Breast epithelium (tissue), 4 donors: ENCODE results near the gene HAPLN2. TPM values are rescaled to one million over a fixed set of nuclear protein-coding genes. Genes with fewer than 3 reads are reported as not detected.

Source experiments
- DNase-seq, 2 donors: peaks; one replicate each; pipeline ENCODE4 v3.0.0-alpha.2; 2019; ENCODE audit warnings: low spot score in 2 of 2
- H3K27ac ChIP-seq, 2 donors: fragments of 200-600 bp; sonication (generic) in 1 of 2; one replicate each; pipeline ENCODE4 v1.5.1; 2016 to 2019; ENCODE audit warnings: mild to moderate bottlenecking in 1 of 2
- H3K27me3 ChIP-seq, 2 donors: fragments of 200-600 bp; sonication (generic) in 1 of 2; one replicate each; pipeline versions ENCODE4 v1.5.1 to v1.6.0; 2017 to 2019; ENCODE audit warnings: control low read depth in 1 of 2, mild to moderate bottlenecking in 1 of 2
- H3K36me3 ChIP-seq: fragments of 200-600 bp; one replicate; pipeline ENCODE4 v1.5.1; 2019
- H3K4me1 ChIP-seq, 2 donors: fragments of 200-600 bp; sonication (generic); one replicate each; pipeline ENCODE4 v1.5.1; 2016 to 2019; ENCODE audit warnings: control low read depth in 1 of 2
- H3K4me3 ChIP-seq, 3 donors: fragments of 200-600 bp; sonication (generic); 1 replicate in 2 of 3; 2 replicates in 1 of 3; pipeline ENCODE4 v1.5.1; 2016 to 2019; ENCODE audit warnings: mild to moderate bottlenecking in 3 of 3, moderate library complexity in 2 of 3
- H3K9me3 ChIP-seq, 2 donors: fragments of 200-600 bp; sonication (generic) in 1 of 2; one replicate each; pipeline ENCODE4 v1.5.1; 2016 to 2019; ENCODE audit warnings: control low read depth in 1 of 2
- POLR2A ChIP-seq: fragments of 450-650 bp; IDR thresholded peaks from one replicate; pipeline ENCODE4 v1.6.1; 2016; ENCODE audit warnings: antibody characterized with exemption, mild to moderate bottlenecking, moderate library complexity
- POLR2AphosphoS5 ChIP-seq, 3 donors: sonication (generic); formaldehyde crosslinking; IDR thresholded peaks; one replicate each; pipeline ENCODE4 v1.6.1; 2017; ENCODE audit warnings: antibody characterized with exemption in 3 of 3
- intact Hi-C: fragments of 100-400 bp; cut with DNase I; formaldehyde crosslinking; loops from one replicate; pipeline ENCODE4 v1.15.1; 2023; ENCODE audit warnings: low total_unique reads
- total RNA-seq, 3 donors: library from RNA; depleted of rRNA; stranded (reverse); fragments of >200 nt; gene quantifications; one replicate each; pipeline ENCODE4 v1.1.0, GENCODE V29; 2016
- TF ChIP-seq, protein P1 (sequence below), 3 donors: fragments of 450-650 bp; IDR thresholded peaks; one replicate each; pipeline ENCODE4 v1.5.1; 2016 to 2017; ENCODE audit warnings: antibody characterized with exemption in 3 of 3, mild to moderate bottlenecking in 3 of 3, moderate library complexity in 3 of 3

Gene HAPLN2
- total RNA-seq, 3 donors from 2014 or later, result not detected

DNA sequence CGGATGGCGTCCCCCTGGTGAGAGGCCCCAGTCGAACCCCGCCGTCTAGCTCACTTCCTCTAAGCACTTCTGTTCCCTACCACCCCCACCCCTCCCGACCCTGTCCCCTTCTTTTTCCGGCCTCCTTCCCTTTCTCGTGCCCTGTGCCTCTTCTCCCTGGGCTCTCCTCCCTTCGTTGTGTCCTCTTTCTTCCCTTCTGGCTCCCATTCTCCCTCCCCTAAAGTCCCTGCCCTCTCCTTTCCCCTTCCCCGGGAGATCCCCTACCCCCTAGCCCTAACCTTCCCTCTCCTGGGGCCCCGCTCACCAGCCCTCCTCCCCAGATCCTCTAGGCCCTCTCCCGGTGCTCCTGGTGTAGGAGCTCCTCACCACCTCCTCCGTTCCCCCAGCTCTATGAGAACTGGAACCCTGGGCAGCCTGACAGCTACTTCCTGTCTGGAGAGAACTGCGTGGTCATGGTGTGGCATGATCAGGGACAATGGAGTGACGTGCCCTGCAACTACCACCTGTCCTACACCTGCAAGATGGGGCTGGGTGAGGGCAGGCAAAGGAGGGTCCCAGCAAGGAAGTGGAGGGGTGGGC lies 38.6 kb downstream of the HAPLN2 start:
- Histone ChIP-seq H3K27ac (no peak overlapping the region), H3K4me1 (peaks cover 12 to 41% of the 10 kb centered on the region in 2 donors), H3K27me3 (no peaks in the 10 kb centered on the region), H3K9me3 (no peaks in the 10 kb centered on the region), H3K36me3 (no peaks in the 10 kb centered on the region), H3K4me3 (peak overlapping the region in 1 of 3 donors; percentile 54)
- DNase-seq, result no peak
- TF ChIP-seq POLR2A (no peak), POLR2AphosphoS5 (IDR thresholded peaks at IDR 0.05) (no peak)
- TF ChIP-seq, protein P1, sequence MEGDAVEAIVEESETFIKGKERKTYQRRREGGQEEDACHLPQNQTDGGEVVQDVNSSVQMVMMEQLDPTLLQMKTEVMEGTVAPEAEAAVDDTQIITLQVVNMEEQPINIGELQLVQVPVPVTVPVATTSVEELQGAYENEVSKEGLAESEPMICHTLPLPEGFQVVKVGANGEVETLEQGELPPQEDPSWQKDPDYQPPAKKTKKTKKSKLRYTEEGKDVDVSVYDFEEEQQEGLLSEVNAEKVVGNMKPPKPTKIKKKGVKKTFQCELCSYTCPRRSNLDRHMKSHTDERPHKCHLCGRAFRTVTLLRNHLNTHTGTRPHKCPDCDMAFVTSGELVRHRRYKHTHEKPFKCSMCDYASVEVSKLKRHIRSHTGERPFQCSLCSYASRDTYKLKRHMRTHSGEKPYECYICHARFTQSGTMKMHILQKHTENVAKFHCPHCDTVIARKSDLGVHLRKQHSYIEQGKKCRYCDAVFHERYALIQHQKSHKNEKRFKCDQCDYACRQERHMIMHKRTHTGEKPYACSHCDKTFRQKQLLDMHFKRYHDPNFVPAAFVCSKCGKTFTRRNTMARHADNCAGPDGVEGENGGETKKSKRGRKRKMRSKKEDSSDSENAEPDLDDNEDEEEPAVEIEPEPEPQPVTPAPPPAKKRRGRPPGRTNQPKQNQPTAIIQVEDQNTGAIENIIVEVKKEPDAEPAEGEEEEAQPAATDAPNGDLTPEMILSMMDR (IDR thresholded peaks at IDR 0.05), result peak in 1 of 3 donors; percentile 6
- intact Hi-C loops, result loop anchor here (10.0 kb wide), 1 partner anchor 73 kb away; no protein-coding TSS in a partner anchor

DNA sequence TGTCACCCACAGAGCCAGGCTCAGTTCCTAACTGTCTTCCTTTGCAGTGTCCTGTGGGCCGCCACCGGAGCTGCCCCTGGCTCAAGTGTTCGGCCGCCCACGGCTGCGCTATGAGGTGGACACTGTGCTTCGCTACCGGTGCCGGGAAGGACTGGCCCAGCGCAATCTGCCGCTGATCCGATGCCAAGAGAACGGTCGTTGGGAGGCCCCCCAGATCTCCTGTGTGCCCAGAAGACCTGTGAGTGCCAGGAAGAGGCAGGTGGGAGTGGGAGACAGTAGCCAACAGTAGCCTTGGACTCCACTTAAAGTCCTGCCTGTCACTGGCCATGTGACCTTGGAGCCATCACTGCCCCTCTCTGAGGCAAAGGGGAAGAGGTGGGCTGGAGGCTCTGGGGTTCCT lies 39.3 kb downstream of the HAPLN2 start:
- Histone ChIP-seq H3K27ac (no peak overlapping the region), H3K4me3 (no peak overlapping the region), H3K4me1 (peaks cover 15 to 47% of the 10 kb centered on the region in 2 donors), H3K9me3 (no peaks in the 10 kb centered on the region), H3K36me3 (no peaks in the 10 kb centered on the region), H3K27me3 (no peaks in the 10 kb centered on the region)
- TF ChIP-seq POLR2AphosphoS5 (IDR thresholded peaks at IDR 0.05), result no peak
- TF ChIP-seq, protein P1 (IDR thresholded peaks at IDR 0.05), result no peak
- TF ChIP-seq POLR2A, result no peak
- intact Hi-C loops, result loop anchor here (10.0 kb wide), 1 partner anchor 74 kb away; no protein-coding TSS in a partner anchor
- no peak for DNase-seq

DNA sequence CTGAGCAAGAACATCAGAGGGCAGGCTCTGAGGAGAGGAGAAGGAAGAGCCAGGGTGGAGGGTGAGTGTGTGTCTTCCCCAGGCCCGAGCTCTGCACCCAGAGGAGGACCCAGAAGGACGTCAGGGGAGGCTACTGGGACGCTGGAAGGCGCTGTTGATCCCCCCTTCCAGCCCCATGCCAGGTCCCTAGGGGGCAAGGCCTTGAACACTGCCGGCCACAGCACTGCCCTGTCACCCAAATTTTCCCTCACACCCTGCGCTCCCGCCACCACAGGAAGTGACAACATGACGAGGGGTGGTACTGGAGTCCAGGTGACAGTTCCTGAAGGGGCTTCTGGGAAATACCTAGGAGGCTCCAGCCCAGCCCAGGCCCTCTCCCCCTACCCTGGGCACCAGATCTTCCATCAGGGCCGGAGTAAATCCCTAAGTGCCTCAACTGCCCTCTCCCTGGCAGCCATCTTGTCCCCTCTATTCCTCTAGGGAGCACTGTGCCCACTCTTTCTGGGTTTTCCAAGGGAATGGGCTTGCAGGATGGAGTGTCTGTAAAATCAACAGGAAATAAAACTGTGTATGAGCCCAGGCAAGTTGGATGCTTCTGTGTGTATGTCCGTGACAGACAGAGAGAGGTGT lies 39.8 kb downstream of the HAPLN2 start:
- H3K4me1 ChIP-seq, result peaks cover 15 to 47% of the 10 kb centered on the region in 2 donors
- intact Hi-C loops, result loop anchor here (10.0 kb wide), 1 partner anchor 74 kb away; no protein-coding TSS in a partner anchor
- TF ChIP-seq POLR2A (no peak), POLR2AphosphoS5 (IDR thresholded peaks at IDR 0.05) (no peak)
- TF ChIP-seq, protein P1 (IDR thresholded peaks at IDR 0.05), result no peak

DNA sequence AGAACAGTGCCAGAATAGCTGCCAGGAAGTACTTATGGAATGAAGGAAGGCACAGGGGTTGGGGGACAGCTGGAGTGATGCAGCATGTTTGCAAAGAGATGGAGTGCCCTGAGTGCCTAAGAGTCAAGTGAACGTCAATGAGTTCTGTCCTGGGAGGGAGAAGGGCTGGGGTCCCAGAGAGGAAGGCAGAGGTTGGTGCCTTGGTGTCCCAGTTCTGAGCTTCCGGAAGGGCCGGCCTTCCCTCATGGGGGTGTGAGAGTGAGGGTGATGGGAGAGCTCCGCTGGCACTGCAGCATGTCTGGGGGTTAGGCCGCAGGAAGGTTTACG lies 40.4 kb downstream of the HAPLN2 start:
- Histone ChIP-seq H3K36me3 (no peaks in the 10 kb centered on the region), H3K27ac (peak overlapping the region; percentile 86 to 94), H3K4me1 (peaks cover 15 to 47% of the 10 kb centered on the region in 2 donors), H3K4me3 (peak overlapping the region in 2 of 3 donors; percentile 34 to 37), H3K9me3 (no peaks in the 10 kb centered on the region), H3K27me3 (no peaks in the 10 kb centered on the region)
- TF ChIP-seq, protein P1 (IDR thresholded peaks at IDR 0.05), result no peak
- TF ChIP-seq POLR2A (no peak), POLR2AphosphoS5 (IDR thresholded peaks at IDR 0.05) (no peak)
- no peak for DNase-seq
- intact Hi-C loops, result loop anchor here (10.0 kb wide), 1 partner anchor 75 kb away; no protein-coding TSS in a partner anchor

More for the DNA sequence above, 39.8 kb downstream of the HAPLN2 start:
- Histone ChIP-seq H3K4me3 (no peak overlapping the region), H3K27me3 (no peaks in the 10 kb centered on the region), H3K36me3 (no peaks in the 10 kb centered on the region), H3K9me3 (no peaks in the 10 kb centered on the region), H3K27ac (peak overlapping the region; percentile 86 to 94)
- no peak for DNase-seq
